HG02678 (cell line): Measurements from ENCODE around the gene RPS6KA1.
"Not testable (repeated sequence)": the region's sequence is repeated elsewhere in the genome, so short reads cannot be mapped to it uniquely, and the experiment has no call there.

Experiments
- ATAC-seq: cut with Tn5 transposase; IDR thresholded peaks from one replicate; pipeline ENCODE4 v1.9.1; 2021; ENCODE audit warnings: mild to moderate bottlenecking, moderate library complexity; ENCODE audit not compliant: unreplicated experiment

Gene RPS6KA1

DNA sequence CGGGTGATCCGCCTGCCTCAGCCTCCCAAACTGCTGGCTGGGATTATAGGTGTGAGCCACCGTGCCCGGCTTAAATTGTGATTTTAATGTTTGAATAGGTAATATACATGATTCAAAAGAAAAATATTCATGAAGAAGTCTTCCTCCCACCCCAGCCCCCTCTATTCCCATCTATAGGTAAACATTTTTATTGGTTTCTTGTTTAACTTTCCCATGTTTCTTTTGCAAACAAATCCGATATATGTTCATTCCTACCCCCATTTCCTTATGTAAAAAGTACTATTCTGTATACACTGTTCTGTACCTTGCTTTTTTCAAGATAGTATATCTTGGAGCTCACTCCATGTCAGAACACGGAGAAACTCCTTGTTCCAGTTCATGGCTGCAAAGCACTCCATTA, 23.2 kb downstream of the RPS6KA1 start:
- ATAC-seq: no peak

GRCh38 chr1:26553942-26554682, 24.6 kb downstream of the RPS6KA1 start:
- no peak for ATAC-seq

DNA sequence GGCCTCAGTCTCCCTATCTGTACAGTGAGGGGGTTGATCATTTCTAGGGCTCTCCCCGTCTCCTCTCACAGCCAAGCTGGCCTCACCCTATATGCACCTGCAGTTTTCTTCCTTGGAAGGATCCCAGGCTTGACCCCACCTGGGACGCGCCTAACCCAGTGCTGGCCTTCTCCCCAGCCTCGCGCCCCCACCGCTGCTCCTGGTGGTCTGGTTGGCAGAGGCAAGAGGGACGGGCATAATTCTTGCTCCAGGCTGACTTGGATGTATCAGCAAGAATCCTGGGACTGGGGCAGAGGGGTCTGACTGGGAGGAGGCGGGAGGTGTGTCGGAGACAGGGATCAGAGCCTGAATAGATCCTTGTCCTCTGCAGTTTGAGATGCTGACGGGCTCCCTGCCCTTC, 25.2 kb downstream of the RPS6KA1 start:
- ATAC-seq: no peak

DNA sequence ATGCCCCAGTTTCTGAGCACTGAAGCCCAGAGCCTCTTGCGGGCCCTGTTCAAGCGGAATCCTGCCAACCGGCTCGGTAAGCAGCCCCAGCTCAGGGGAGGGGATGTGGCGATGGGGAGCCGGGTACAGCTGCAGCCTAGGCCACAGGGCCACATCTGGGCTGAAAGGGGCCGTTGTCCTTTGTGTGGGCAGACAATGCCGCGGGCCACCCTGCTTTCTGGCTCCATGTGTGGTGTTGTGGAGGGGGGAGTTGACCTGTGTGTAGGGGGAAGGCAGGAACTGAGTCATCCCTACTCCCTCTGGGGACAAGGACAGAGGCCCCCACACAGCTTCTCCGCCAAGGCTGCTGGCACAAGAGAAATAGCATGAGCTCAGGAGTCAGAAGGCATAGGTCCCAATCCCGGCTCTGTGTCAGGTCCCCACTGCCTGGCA, 26.0 kb downstream of the RPS6KA1 start:
- no peak for ATAC-seq

- ATAC-seq: no peak
Observed at GRCh38 chr1:26556111-26556510, 26.6 kb downstream of the RPS6KA1 start.

- no peak for ATAC-seq
Observed at GRCh38 chr1:26557008-26557407, 27.4 kb downstream of the RPS6KA1 start.

DNA sequence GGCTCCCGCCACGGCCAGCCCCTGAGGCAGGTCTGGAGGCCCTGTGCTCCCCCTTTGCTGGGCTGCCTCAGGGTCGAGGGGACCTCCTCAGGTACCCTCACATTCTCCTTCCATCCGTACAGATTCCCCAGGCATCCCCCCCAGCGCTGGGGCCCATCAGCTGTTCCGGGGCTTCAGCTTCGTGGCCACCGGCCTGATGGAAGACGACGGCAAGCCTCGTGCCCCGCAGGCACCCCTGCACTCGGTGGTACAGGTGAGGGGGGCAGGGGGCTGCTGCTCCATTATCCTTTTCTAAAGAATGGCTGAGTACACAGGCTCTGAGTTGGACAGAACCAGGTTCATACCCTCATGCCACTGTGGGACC, 29.1 kb downstream of the RPS6KA1 start:
- ATAC-seq: no peak

DNA sequence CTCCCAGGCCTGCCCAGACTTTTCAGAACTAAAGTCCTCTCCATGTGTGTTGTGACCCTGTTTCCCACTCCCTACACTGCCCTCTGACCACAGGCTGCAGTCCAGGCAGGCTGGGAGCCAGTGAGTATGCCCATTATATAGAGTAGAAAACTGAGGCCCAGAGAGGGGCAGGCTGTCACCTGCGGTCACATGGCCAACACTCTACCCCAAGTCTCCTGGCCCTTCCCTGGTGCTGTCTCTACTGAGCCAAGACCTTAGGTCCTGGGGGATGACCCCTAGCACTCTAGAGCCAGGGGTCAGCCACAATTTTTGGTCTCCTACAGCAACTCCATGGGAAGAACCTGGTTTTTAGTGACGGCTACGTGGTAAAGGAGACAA, 30.8 kb downstream of the RPS6KA1 start:
- no peak for ATAC-seq

DNA sequence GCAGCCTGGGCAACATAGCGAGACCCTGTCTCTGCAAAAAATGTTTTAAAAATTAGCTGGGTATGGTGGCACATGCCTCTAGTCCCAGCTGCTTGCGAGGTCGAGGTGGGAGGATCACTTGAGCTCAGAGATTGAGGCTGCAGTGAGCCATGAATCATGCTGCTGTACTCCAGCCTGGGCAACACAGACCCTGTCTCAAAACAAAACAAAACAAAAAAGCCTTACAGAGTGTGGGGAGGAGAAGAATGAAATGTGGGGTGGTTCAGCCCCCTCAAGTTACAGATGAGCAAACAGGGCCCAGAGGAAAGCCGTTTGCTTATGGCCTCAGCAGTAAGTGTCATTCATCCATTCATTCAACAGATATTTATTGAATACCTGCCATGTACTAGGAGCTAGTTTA, 40.7 kb downstream of the RPS6KA1 start:
- ATAC-seq: no peak

GRCh38 chr1:26571381-26571780, 41.8 kb downstream of the RPS6KA1 start:
- no peak for ATAC-seq

- no peak for ATAC-seq
Observed at GRCh38 chr1:26574018-26574417, 44.5 kb downstream of the RPS6KA1 start.

DNA sequence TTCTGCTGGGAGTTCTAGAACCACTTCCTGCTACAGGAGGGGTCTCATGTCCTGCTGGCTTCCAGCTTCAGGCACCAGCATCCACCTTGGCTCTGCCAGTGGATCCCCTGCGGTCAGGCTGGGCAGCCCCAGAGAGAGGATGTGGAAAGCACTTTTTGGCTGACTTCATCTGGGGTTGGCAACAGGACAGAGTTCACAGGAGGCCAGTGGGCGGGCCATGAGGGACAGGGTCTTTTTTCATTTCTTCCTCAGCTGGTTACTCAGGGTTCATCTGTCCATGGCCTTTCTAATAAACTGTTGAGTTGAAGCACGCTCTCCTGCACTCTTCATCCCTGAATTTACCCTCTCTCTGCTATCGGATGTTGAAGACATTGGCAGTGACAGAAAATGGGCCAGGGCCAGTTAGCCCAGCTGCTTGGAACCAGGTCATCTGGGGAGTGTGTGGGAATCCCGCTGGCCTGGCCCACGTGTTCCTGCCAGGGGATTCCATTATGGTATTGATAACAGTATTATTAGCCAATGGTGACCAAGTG, 45.2 kb downstream of the RPS6KA1 start:
- ATAC-seq: no peak

GRCh38 chr1:26575348-26575747, 45.8 kb downstream of the RPS6KA1 start:
- ATAC-seq: no peak

DNA sequence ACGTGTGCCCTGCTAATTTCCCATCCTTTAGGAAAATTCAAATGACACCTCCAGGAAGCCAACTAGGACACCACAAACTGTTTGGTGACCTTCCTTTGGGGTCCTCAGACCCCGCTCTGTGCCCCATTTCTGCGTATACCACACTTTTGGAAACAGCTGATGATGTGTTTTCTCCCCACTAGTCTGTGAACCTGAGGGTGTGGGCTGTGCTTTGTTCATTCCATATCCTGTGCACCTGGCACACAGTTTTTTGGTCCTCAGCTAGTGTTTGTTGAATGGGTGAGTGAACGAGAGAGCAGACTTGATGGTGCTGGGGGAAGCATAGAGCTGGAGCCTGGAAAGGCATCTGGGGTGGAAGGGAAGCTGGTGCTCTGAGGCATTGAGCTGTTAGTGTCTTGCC, 48.6 kb downstream of the RPS6KA1 start:
- no peak for ATAC-seq

- no peak for ATAC-seq
Observed at GRCh38 chr1:26579681-26580111, 50.1 kb downstream of the RPS6KA1 start.

- ATAC-seq: no peak
Observed at GRCh38 chr1:26580116-26580515, 50.6 kb downstream of the RPS6KA1 start.

GRCh38 chr1:26581287-26581651, 51.7 kb downstream of the RPS6KA1 start:
- no peak for ATAC-seq

DNA sequence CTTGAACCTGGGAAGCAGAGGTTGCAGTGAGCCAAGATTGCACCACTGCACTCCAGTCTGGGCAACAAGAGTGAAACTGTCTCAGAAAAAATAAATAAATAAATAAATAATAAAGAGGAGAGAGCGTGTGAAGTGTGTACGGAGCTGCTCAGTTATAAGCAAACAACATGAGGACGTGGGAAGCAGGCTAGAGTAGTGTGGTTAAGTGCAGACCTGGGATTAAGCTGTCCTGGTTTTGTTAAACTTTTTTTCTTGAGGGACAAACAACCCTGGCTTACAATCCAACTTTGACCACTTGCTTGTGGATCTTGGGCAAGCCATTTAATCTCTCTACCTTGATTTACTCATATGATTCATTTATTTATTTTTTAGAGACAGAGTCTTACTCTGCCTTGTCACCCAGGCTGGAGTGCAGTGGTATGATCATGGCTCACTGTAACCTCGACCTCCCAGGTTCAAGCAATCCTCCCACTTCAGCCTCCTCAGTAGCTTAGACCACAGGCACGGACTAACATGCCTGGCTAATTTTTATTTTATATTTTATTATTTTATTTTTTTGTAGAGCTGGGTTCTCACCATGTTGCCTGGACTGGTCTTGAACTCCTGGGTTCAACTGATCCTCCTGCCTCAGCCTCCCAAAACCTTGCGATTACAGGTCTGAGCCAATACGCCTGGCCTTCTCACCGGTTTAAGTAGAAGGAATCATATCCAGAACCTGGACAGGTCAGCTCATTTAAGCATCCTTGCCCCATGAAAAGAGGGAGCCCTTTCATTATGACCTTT, 52.7 kb downstream of the RPS6KA1 start:
- no peak for ATAC-seq

DNA sequence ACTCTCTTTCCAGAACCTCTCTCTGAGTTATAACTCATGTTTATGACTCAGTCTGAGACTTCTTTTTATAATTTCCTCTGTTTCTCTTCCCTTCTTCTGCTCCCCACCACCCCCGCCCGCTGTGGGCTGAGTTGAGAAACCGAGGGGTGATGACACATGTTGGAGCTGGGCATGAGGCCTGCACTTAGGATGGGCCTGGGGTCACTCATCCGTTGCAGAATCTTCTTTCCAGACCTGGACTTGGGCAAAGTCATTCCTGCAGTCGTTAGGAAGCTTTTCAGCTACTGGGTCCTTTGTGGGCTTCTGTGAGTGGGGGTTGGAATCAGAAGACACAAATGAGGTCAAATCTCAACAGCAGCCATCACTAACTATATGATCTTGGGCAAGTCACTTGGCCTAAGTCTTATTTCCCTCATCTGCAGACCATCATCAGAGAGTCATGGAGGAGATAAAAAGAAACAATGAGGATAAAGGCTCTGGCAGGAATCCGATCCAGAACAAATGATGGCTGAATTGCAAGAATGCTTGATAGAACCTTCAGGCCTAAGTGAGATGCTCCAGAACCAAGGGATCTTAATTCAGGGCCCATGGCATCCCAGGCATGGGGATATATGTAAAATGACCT, 53.4 kb downstream of the RPS6KA1 start:
- no peak for ATAC-seq

GRCh38 chr1:26583646-26584485, 54.3 kb downstream of the RPS6KA1 start:
- ATAC-seq: no peak

GRCh38 chr1:26584588-26584987, 55.0 kb downstream of the RPS6KA1 start:
- not testable (repeated sequence) for ATAC-seq
